SHP77 (cell line): ENCODE results near the gene ANKRD24.
"Not testable (repeated sequence)": the region's sequence is repeated elsewhere in the genome, so short reads cannot be mapped to it uniquely, and the experiment has no call there.

Experiments
- DNase-seq, 2 experiments: peaks; one replicate each; lab custom pipeline; 2025; lab: John Stamatoyannopoulos, UW

ANKRD24 gene

DNA sequence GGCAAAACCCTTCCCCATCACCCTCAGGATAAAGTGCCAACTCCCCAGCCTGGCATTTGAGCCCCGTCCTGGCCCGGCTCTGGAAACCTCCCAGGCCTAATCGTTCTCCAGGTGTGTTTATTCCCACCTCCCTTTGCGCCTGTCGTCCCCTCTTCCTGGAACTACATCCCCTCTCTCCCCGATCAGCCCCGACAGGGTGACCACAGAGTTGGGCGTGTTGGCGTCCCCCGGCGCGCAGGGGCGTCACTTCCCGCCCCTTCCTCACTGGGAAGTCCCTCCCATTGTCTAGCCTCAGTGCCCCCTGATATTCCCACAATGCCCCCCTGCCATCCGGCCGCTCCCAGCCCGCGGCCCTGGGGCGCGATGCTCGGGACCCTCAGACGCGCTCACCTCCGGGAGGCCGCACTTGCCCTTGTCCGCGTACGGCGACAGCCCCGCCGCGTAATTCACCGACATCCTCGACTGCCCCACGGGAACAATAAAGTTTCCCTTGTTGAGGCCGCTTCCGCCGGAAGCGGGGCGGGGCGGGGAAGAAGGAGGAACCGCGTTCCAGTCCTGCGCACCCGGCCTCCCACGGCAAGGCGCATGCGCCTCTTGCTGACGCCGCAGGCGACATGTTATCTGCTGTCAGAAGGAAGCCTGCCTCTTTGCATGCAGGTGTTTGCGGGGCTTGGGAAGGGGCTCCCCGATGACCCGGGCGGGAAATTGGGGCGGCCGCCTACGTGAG lies at the start of gene ANKRD24, which contains the start of gene SIRT6:
TSS of gene ANKRD24 (plus strand) at position 606 of the 727 bp plus-strand sequence. CDS start 3,737 bp downstream, outside the sequence.
TSS of gene SIRT6 (minus strand) at position 480 of the 727 bp plus-strand sequence. CDS start at position 456, 24 bp downstream.
- DNase-seq, result peak; percentile 91 to 93

DNA sequence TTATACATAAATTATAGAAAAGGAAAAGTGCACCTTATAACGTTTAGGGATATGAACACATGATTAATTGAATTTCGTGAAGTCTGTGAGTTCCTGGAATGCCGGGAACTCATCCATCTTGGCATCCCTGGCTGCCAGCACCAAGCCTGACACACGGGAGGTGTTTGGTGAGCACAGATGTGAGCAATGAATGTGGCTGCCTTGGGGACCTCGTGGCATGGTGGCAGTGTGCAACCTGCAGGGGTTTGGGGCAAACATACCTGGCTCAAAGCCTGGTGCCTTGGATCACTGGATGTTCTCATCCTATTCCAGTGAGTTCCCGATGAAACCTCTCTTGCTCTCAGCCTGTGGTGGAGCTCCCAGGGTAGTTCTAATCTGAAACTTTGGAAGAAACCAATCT lies 48.1 kb upstream of the ANKRD24 start:
- no peak for DNase-seq

DNA sequence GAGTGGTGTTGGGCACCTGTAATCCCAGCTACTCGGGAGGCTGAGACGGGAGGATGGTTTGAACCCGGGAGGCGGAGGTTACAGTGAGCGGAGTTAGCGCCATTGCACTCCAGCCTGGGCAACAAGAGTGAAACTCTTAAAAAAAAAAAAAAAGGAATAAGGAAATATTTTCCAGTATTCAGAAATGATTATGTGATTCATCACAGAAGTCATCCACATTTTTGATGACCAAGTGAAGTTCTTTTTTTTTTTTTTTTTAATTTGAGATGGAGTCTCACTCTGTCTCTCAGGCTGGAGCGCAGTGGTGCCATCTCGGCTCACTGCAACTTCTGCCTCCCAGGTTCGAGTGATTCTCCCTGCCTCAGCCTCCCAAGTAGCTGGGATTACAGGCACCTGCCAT lies 47.1 kb upstream of the ANKRD24 start:
- DNase-seq, result not testable (repeated sequence)

DNA sequence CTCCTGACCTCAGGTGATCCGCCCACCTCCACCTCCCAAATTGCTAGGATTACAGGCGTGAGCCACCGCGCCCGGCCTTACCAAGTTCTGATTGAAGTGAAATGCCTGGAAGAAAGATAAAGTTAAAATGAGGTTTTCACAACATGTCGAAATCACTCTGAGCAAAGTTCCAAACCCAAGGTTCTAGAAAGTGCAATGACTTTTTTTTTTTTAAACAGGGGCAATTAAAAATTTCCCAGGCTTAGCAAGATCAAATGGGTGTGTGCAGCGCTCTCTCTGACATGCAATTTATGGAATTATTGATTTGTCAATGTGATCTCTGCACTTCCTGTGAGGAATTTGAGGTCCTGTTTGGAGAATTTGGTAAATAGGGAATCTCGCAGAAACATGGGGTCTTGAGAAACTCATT lies 45.8 kb upstream of the ANKRD24 start:
- no peak for DNase-seq

DNA sequence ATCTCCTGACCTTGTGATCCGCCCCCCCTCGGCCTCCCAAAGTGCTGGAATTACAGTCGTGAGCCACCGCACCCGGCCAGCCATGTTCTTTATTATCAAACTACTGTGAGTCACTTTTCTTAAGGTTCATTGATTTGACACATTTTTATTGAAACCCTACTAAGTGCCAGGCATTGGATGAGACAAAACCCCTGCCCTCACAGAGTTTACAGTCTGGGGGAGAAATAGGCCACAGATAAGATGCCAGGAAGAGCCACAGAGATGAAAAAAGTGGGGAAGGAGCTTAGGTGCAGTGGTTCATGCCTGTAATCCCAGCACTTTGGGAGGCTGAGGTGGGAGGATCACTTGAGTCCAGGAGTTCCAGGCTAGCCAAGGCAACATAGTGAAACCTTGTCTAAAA lies 44.0 kb upstream of the ANKRD24 start:
- no peak for DNase-seq

DNA sequence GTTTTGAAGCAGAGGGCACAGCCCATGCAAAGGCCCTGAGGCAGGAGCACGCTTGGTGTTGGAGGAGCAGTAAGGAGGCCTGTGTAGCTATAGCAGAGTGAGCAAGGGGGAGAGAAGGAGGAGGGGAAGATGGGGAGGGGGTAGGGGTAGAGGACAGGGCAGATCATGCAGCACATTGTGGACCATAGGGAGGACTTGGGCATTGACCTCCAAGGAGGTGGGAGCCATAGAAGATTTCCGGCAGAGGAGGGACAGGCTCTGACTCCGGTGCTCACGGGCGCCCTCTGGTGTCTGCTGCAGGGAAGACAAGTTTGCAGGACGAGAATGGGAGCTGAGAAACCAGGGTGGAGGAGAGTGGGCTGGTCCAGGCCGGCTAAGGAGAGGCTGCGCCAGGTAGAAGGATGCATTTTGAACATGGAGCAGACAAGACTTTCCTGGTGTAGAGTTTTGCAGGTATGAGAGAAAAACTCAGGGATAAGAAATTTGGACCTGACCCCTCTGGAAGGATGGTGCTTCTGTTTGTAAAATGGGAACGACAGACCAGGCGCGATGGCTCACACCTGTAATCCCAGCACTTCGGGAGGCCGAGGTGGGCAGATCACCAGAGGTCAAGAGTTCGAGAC lies 42.8 kb upstream of the ANKRD24 start:
- DNase-seq, result peak; percentile 60

DNA sequence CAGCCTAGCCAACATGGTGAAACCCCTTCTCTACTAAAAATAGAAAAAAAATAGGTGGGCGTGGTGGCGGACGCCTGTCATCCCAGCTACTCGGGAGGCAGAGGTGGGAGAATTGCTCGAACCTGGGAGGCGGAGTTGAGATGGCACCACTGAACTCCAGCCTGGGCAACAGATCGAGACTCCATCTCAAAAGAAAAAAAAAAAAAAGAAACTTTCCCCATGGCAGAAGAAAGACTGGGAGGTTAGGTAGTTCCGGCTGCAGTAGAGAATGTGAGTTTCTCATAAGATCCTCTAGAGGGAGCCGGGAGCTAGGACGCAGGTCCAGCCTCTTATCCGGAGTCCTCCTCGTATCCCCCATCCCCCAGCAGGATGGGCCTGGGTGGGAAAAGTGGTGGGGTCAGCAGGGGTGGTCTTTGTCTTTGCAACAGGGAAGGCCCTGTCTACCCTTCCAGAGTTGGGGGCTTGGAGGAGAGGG lies 42.2 kb upstream of the ANKRD24 start:
- DNase-seq, result peak; percentile 49 to 77

DNA sequence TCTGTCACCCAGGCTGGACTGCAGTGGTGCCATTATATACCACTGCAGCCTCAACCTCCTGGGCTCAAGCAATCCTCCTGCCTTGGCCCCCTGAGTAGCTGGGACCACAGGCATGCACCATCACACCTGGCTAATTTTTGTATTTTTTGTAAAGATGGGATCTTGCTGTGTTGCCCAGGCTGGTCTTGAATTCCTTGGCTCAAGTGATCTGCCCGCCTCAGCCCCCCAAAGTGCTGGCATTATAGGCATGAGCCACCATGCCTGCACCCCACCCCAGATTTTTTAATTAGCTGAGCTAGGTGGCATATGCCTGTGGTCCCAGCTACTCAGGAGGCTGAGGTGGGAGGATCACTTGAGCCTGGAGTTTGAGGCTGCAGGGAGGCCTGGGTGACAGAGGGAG lies 39.6 kb upstream of the ANKRD24 start:
- DNase-seq, result not testable (repeated sequence)

DNA sequence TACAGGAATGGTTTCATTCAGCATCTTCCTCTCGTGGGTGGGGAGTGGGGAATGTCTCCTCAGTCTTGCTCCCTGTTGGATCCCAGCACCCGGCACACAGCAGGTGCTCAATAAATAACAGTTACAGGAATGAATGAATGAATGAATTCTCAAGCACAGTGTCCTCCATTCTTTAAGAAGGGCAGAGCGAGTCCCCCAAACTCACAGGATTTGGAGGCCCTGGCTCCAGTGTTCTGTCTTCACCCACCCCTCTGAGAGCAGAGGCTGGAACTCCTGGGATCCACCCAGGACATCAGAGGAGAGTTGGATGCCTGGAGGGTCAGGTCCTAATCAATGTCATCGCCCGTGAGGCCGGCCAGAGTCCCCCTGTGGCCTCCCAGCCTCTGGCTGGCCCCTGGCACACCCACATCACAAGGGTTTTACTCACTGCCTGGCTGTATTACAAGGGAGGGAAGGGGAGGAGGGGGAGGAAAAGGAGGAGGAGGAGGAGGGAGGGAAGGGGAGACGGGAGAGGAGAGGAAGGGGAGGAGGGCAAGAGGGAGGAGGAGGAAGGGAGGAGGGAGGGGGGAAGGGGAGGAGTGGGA lies 37.7 kb upstream of the ANKRD24 start:
- no peak for DNase-seq

DNA sequence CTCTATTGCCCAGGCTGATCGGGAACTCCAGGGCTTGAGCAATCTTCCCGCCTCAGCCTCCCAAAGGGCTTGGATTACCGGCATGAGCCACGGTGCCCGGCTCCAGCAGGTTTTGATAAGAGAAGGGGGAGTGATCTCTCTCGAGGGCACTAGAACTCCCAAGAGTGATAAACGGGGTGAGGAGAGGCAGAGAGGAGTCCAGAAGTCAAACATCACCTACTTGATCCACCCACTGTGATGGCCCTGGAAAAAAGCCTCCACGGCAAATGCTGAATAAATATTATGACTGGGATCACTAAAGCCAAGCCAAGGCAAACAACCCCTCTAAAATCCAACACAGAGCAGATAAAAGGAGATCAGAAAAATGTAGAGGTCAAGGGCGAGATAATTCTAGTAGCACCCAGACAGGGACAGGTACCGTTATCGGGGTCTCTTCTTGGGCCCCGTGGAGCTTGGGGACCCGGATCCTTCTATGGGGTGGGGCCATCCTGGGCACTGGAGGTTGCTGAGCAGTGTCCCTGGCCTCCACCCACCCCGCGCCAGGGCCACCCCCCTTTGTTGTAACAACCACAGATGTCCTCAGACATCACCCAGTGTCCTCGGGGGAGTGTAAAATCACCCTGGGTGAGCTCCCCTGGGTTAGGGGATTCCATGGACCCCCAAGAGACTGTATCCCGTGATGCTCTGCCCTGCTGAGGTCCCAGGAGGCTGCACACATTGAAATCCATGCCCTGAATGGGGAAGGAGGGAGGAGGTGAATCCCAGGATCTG lies 32.8 kb upstream of the ANKRD24 start:
- DNase-seq, result no peak

DNA sequence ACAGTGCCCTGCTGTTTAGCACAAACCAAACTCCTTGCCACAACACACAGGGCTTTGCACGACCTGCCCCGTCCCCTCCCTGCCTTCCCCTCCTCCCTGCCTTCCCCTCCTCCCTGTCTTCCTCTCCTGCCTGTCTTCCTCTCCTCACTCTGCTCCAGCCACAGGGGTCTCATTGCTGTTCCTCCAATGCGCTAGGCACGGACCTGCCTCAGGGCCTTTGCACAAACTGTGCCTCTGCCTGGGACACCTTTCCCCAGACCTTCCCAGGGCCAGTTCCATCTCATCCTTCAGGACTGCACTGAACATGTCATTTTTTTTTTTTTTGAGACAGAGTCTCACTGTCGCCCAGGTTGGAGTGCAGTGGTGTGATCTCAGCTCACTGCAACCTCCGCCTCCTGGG lies 30.9 kb upstream of the ANKRD24 start:
- DNase-seq, result no peak

DNA sequence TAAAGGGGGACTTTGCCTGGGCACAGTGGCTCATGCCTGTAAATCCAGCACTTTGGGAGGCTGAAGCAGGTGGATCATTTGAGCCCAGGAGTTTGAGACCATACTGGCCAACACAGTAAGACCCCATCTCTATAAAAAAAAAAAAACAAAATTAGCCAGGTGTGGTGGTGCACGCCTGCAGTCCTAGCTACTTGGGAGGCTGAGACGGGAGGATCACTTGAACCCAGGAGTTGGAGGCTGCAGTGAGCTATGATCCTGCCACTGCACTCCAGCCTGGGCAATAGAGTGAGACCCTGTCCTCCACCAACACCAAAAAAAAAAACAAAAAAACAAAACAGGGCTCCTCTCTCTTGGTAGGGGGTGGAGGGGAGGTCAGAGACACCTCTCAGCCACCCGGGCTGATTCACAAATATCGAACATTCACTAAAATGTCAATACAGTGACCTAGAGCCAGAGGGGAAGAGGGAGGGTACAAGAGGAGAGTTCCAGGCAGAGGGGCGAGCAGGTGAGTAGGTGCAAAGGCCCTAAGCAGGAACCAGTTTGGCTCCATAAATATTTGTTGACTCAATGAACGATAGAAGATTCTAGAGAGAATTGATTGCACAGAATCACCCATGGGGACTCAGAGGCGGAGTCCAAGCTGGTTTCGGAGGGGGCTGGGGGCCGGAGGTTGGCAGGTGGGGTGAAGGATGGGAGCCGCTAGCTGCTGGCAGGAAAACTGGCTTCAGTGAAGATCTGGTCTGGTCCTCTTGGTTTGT lies 30.1 kb upstream of the ANKRD24 start:
- no peak for DNase-seq

DNA sequence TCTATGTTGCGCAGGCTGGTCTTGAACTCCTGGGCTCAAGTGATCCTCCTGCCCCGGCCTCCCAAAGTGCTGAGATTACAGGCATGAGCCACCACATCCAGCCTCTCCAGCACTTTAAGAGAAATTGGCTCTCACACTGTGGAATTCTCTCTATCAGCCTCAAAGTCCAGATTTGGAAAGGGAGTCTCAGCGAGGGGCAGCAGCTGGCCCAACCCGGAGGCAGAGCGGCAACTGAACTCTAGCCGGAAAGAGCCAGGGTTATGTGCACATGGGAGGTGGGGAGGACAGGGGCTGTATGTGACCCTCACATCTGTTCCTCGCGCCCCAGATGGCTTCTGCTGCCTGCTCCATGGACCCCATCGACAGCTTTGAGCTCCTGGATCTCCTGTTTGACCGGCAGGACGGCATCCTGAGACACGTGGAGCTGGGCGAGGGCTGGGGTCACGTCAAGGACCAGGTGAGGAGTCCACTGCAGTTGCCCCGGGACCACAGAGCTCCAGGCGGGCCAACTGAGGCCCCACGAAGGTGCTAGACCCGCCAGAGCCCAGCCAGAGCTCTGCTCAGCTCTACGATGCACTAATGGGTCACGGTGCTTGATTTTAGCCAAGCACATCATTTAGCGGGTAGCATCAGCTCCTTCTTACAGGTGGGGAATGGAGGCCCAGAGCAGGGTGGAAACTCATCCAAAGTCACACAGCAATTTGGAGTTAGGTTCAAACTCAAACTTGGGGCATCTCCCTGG lies 27.7 kb upstream of the ANKRD24 start:
- DNase-seq, result no peak

DNA sequence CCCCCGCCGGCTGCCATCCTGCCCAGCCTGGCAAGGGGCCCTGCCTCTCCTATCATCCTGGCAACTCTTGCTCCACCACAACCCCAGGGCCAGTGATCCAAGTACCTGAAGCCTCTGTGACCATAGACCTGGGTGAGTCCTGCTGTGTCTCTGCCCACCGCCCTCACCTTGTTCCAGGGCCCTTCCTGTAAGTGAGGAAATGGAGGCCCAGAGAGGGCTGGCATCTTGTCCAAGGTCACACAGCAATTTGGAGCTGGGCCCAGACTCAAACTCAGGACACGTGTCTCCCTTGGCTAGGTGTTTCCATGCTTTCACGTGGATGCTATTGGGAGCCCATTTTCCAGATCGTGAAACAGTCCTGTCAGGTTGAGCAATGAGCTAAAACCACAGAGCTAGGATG lies 25.3 kb upstream of the ANKRD24 start:
- DNase-seq, result no peak

DNA sequence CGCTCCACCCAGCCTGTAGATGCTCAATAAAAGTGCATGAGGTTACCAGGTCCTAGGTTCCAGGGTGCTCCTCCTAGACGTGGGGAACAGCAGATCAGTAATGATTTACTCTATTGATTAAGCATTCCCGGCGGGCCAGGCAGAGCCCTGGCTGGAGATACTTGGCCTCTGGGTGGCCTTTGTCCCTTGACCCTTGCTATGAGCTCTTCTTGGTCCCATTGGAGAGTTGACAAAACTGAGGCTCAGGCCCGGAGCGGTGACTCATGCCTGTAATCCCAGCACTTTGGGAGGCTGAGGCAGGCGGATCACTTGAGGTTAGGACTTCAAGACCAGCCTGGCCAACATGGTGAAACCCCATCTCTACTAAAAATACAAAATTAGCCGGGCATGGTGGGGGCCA lies 24.5 kb upstream of the ANKRD24 start:
- DNase-seq, result not testable (repeated sequence)

DNA sequence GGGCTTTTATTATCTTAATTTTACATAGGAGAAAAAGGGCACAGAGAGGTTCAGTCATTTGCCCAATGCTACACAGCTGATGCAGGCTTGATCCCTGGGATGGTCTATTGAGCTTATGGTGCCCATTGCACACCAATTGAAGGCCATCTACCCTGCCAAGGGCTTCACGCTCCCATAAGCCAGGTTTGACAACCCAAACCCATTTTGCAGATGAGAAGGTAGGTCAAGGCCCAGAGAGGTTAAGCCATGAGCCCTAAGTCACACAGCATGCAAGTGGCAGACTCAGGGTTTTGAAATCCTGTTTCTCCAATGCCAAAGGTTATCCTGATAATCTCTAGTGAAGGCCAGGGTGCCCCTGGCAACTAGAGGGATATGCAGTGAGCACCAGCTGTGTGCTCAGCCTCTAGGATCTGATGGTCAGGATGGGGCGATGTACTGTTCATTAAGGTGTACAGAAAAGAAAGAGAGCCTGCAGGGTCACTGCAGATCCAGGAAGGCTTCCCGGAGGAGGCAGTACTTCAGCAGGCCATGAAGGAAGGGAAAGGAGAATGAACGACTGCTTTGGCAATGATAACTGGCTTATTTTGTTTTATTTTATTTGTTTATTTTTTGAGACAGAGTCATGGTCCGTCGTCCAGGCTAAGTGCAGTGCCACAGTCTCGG lies 20.9 kb upstream of the ANKRD24 start:
- no peak for DNase-seq

DNA sequence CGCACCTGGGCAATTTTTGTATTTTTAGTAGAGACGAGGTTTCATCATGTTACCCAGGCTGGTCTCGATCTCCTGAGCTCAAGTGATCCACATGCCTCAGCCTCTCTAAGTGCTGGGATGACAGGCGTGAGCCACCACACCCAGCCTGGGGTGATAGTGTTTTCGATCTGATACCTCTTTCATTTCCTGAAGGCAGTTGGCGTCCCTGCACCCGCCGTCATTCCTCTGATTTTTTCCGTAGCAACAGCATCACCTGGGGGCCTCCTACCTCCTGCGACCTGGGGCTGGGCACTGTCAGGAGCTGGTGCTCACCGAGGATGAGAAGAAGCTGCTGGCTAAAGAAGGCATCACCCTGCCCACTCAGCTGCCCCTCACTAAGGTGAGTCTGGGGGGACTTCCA lies 18.2 kb upstream of the ANKRD24 start:
- no peak for DNase-seq

DNA sequence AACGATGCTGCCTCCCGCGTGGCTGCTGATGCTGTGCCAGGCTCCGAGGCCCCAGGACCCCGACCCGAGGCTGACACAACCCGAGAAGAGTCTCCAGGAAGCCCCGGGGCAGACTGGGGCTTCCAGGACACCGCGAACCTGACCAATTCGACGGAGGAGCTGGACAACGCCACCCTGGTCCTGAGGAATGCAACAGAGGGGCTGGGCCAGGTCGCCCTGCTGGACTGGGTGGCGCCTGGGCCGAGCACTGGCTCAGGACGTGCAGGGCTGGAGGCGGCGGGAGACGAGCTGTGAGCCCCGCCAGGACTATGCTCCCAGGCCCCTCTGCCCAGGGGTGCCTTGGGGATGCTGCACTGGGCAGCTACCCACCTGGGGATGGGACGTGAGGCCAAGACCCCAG lies 10.8 kb upstream of the ANKRD24 start:
- DNase-seq, result no peak

DNA sequence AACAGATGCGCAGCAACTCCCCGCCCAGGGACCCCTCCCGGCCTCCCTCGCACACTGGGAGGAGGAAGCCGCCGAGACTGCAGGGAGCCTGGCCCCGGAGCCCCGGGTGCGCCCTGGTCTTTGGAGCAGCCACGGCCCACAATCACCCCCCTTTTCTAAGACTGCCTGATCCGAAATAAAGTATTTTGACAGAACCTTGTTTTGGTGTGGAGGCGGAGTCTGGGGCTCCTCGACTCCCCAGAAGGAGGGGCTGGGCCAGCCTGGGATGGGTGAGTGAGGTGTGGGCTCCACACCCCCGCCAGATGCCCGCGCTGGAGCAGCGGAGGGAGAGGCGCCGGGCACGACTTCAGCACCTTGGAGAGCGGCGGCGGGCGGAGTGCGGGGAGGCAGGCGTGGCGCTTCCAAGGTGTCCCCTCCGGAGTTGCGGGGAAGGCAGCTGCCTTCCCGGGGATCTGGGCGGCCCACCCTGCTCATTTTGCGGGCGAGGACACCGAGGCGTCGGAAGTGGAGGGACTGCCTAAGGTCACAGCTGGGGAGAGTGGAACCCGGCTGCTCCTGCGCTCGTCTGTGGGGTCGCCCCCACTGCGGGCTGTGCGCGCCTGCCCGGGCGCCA lies 9.5 kb upstream of the ANKRD24 start:
- DNase-seq, result no peak
